ENCODE measurements around the gene ZNF483. TPM values are rescaled to one million over a fixed set of nuclear protein-coding genes. Genes with fewer than 3 reads are reported as not detected.
"Not testable (repeated sequence)": the region's sequence is repeated elsewhere in the genome, so short reads cannot be mapped to it uniquely, and the experiment has no call there.

Gene ZNF483
- total and polyA plus RNA-seq, 8 donors, result 0.06 to 29.7 (median 1.8) TPM; not detected in 2

GRCh38 chr9:111610845-111611244 is 85.9 kb downstream of the ZNF483 start:
- intact Hi-C loops (cut with DNase I; ENCODE audit: low total_unique reads), result no loop called here
- H3K27ac ChIP-seq, result peak overlapping the region in 2 of 5 donors; percentile 38 to 62
- H3K4me3 ChIP-seq, result no peak overlapping the region
- peak in 1 of 2 donors; percentile 71 for DNase-seq
- peaks cover 0 to 18% (median 8%) of the 10 kb centered on the region in 4 donors for H3K4me1 ChIP-seq
- no peaks in the 10 kb centered on the region for H3K36me3 ChIP-seq
- TF ChIP-seq EP300 (IDR thresholded peaks at IDR 0.05) (no peak), POLR2A (IDR thresholded peaks at IDR 0.05) (no peak), POLR2AphosphoS5 (IDR thresholded peaks at IDR 0.05) (no peak)
- TF ChIP-seq, protein P1, sequence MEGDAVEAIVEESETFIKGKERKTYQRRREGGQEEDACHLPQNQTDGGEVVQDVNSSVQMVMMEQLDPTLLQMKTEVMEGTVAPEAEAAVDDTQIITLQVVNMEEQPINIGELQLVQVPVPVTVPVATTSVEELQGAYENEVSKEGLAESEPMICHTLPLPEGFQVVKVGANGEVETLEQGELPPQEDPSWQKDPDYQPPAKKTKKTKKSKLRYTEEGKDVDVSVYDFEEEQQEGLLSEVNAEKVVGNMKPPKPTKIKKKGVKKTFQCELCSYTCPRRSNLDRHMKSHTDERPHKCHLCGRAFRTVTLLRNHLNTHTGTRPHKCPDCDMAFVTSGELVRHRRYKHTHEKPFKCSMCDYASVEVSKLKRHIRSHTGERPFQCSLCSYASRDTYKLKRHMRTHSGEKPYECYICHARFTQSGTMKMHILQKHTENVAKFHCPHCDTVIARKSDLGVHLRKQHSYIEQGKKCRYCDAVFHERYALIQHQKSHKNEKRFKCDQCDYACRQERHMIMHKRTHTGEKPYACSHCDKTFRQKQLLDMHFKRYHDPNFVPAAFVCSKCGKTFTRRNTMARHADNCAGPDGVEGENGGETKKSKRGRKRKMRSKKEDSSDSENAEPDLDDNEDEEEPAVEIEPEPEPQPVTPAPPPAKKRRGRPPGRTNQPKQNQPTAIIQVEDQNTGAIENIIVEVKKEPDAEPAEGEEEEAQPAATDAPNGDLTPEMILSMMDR (IDR thresholded peaks at IDR 0.05), result no peak
- WGBS, 5 donors, result 35 to 60% (median 39%) methylated on average over 7 of the region's 7 CpGs
- no peaks in the 10 kb centered on the region for H3K9me3 ChIP-seq
- peaks cover 0 to 14% (median 0%) of the 10 kb centered on the region in 3 donors for H3K27me3 ChIP-seq

DNA sequence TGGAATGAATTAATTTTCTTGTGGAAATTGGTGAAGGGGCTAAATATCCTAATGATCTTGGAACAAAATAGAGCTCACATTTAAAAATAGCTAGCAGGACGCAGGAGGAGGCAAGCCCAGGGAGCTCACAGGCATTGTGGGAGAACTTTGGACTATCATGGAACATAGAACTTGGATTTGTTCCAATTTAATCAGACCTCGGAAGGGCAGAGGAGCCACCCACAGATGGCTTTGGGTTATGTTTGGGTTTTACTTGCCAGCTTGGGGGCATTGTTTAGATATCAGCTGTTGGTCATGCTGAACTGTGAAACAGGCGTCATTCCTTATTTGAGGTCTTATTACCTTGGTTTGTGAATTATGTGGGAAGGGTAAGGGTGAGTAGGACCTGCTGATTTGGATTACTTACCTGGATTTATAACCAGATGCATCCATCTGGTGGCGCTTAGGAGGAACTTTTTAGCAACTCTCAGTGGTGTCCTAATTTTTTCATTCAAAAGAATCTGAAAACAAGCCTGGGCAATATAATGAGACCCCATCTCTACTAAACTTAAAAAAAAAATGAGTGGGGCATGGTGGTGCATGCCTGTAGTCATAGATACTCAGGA is 88.6 kb downstream of the ZNF483 start:
- WGBS, 5 donors, result 22 to 45% (median 26%) methylated on average over 4 of the region's 4 CpGs
- TF ChIP-seq POLR2AphosphoS5 (IDR thresholded peaks at IDR 0.05) (no peak), EP300 (IDR thresholded peaks at IDR 0.05) (no peak), POLR2A (IDR thresholded peaks at IDR 0.05) (no peak)
- TF ChIP-seq, protein P1 (IDR thresholded peaks at IDR 0.05), result no peak
- Histone ChIP-seq H3K27me3 (peaks cover 0 to 7% (median 0%) of the 10 kb centered on the region in 3 donors), H3K4me3 (no peak overlapping the region), H3K36me3 (no peaks in the 10 kb centered on the region), H3K4me1 (peaks cover 0 to 18% (median 8%) of the 10 kb centered on the region in 4 donors), H3K27ac (peak overlapping the region in 1 of 5 donors; percentile 27), H3K9me3 (no peaks in the 10 kb centered on the region)
- peak in 1 of 2 donors; percentile 64 for DNase-seq
- intact Hi-C loops (cut with DNase I; ENCODE audit: low total_unique reads), result no loop called here

DNA sequence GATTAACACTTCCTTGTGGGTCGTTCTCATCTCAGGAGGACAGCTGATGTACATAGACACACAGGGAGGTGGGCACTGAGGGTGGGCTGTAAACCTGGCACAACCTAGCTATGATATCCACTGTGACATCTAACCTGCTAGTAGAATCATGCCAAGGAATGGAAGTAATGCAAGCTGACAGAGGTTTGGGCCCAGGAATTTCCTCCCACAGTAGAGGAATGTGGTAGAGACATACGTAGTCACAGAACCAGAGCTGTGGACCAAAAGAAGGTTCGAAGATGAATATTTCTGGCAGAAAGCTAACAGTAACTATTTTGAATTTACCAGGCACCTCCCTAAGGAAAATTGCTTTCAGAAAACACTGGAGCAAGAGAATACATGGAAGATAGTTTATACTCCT is 90.9 kb downstream of the ZNF483 start:
- Histone ChIP-seq H3K4me3 (no peak overlapping the region), H3K4me1 (peaks cover 0 to 13% (median 8%) of the 10 kb centered on the region in 4 donors), H3K27me3 (peaks cover 0 to 7% (median 0%) of the 10 kb centered on the region in 3 donors), H3K9me3 (no peaks in the 10 kb centered on the region), H3K27ac (no peak overlapping the region), H3K36me3 (no peaks in the 10 kb centered on the region)
- 53 to 70% (median 58%) methylated on average over 3 of the region's 3 CpGs for WGBS, 5 donors
- intact Hi-C loops (cut with DNase I; ENCODE audit: low total_unique reads), result no loop called here
- no peak for TF ChIP-seq POLR2AphosphoS5 (IDR thresholded peaks at IDR 0.05)
- no peak for TF ChIP-seq EP300 (IDR thresholded peaks at IDR 0.05)
- DNase-seq, result no peak

DNA sequence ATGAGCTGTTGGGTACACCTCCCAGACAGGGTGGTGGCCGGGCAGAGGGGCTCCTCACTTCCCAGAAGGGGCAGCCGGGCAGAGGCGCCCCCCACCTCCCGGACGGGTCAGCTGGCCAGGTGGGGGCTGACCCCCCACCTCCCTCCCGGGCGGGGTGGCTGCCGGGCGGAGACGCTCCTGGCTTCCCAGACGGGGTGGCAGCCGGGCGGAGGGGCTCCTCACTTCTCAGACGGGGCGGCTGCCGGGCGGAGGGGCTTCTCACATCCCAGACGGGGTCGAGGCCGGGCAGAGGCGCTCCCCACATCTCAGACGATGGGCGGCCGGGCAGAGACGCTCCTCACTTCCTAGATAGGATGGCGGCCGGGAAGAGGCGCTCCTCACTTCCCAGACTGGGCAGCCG is 92.4 kb downstream of the ZNF483 start:
- H3K27ac ChIP-seq; H3K9me3 ChIP-seq; H3K4me3 ChIP-seq; DNase-seq; H3K27me3 ChIP-seq; intact Hi-C loops (cut with DNase I; ENCODE audit: low total_unique reads); H3K36me3 ChIP-seq: not testable (repeated sequence)
- 83 to 97% (median 94%) methylated on average over 10 to 28 of the region's 29 CpGs for WGBS, 5 donors
- peaks cover 0 to 15% (median 7%) of the 10 kb centered on the region in 4 donors for H3K4me1 ChIP-seq

DNA sequence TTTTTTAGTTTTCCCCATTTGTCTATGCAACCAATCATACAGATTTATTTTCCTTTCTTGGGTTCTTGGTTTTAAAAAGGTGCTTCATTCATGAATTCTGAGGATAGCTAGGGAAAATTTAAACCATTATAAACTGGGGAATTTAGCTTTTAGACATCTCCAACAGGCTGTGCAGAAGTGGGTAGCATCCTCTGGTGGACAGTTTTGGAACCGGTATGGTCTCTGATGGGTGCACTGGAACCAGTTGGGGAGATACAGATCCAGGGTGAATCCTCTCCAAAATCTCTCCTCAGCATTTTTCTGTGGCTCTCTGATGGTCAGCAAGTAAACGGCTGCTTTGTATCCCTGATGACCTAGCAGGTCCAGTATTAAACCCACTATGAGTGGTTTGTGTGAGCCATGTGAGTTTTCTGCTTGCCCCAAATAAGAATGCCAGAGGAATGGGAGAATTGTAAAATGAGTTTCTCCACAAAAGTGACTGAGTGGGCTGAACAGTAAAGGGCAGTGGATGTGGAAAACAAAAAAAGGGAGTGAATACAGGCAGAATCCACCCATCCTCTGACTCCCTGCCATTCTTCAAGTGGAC is 97.0 kb downstream of the ZNF483 start:
- peak; percentile 45 to 72 for DNase-seq
- H3K4me1 ChIP-seq, result peaks cover 0 to 13% (median 0%) of the 10 kb centered on the region in 4 donors
- WGBS, 5 donors, result 11 to 31% (median 19%) methylated on average over 2 of the region's 2 CpGs
- TF ChIP-seq, protein P1 (IDR thresholded peaks at IDR 0.05), result peak in 5 of 7 experiments; percentile 54 to 97 (median 78)
- no peak for TF ChIP-seq EP300 (IDR thresholded peaks at IDR 0.05)
- intact Hi-C loops (cut with DNase I; ENCODE audit: low total_unique reads), result no loop called here
- no peaks in the 10 kb centered on the region for H3K36me3 ChIP-seq
- H3K4me3 ChIP-seq, result no peak overlapping the region
- no peaks in the 10 kb centered on the region for H3K9me3 ChIP-seq
- no peak overlapping the region for H3K27ac ChIP-seq
- H3K27me3 ChIP-seq, result peaks cover 0 to 8% (median 0%) of the 10 kb centered on the region in 3 donors
